Right kidney (tissue), 9 donors: ENCODE data around the gene MAGED4.
"Not testable (repeated sequence)": the region's sequence is repeated elsewhere in the genome, so short reads cannot be mapped to it uniquely, and the experiment has no call there.

Experiments used
- DNase-seq: peaks from one replicate; pipeline ENCODE4 v3.0.0-alpha.2; 2016
- long read RNA-seq, 8 donors: transcript quantifications; one replicate each; lab custom pipeline, GENCODE V29; 2026

The MAGED4 gene
- long read RNA-seq, donor 1, partial matches to known transcripts = 25 of 28 reads
- long read RNA-seq, donor 1, other reads (novel, unspliced or antisense) = 0 of 28 reads
- long read RNA-seq, donor 2, partial matches to known transcripts = 5 of 8 reads
- long read RNA-seq, donor 2, other reads (novel, unspliced or antisense) = 0 of 8 reads
- long read RNA-seq, donor 3, partial matches to known transcripts = 6 of 6 reads
- long read RNA-seq, donor 3, other reads (novel, unspliced or antisense) = 0 of 6 reads
- long read RNA-seq, donor 4, partial matches to known transcripts = 28 of 28 reads
- long read RNA-seq, donor 4, other reads (novel, unspliced or antisense) = 0 of 28 reads
- long read RNA-seq, donor 5, partial matches to known transcripts = 33 of 40 reads
- long read RNA-seq, donor 5, other reads (novel, unspliced or antisense) = 5 of 40 reads
- long read RNA-seq, donor 6, partial matches to known transcripts = 41 of 44 reads
- long read RNA-seq, donor 6, other reads (novel, unspliced or antisense) = 0 of 44 reads
- long read RNA-seq, donor 7, partial matches to known transcripts = 34 of 34 reads
- long read RNA-seq, donor 7, other reads (novel, unspliced or antisense) = 0 of 34 reads
- long read RNA-seq, donor 8, partial matches to known transcripts = 21 of 22 reads
- long read RNA-seq, donor 8, other reads (novel, unspliced or antisense) = 0 of 22 reads

GRCh38 chrX:52184440-52185077 lies at the start of gene MAGED4:
Gene MAGED4, plus strand, starts transcription at chrX:52184888. Its CDS starts 1,035 bp downstream, at chrX:52185923.
- DNase-seq = not testable (repeated sequence)

GRCh38 chrX:52138830-52139544 lies 45.7 kb upstream of the MAGED4 start:
- DNase-seq = no peak

GRCh38 chrX:52139545-52139895 lies 45.2 kb upstream of the MAGED4 start:
- no peak for DNase-seq

GRCh38 chrX:52140020-52140419 lies 44.7 kb upstream of the MAGED4 start:
- DNase-seq = no peak

- not testable (repeated sequence) for DNase-seq
These were observed 34.0 kb upstream of the MAGED4 start for GRCh38 chrX:52150667-52151066.

- DNase-seq = not testable (repeated sequence)
These were observed 24.5 kb upstream of the MAGED4 start for GRCh38 chrX:52160140-52160539.

- DNase-seq = no peak
These were observed 17.8 kb upstream of the MAGED4 start for GRCh38 chrX:52166840-52167239.

GRCh38 chrX:52171055-52171454 lies 13.6 kb upstream of the MAGED4 start:
- not testable (repeated sequence) for DNase-seq

GRCh38 chrX:52185078-52185453 lies 378 bp downstream of the MAGED4 start:
- not testable (repeated sequence) for DNase-seq

- not testable (repeated sequence) for DNase-seq
These were observed 26.7 kb downstream of the MAGED4 start for GRCh38 chrX:52211405-52211804.

- DNase-seq = no peak
These were observed 28.6 kb downstream of the MAGED4 start for GRCh38 chrX:52213276-52213675.

GRCh38 chrX:52216541-52216940 lies 31.9 kb downstream of the MAGED4 start:
- DNase-seq = no peak

- no peak for DNase-seq
These were observed 32.9 kb downstream of the MAGED4 start for GRCh38 chrX:52217494-52218160.

- DNase-seq = no peak
These were observed 36.2 kb downstream of the MAGED4 start for GRCh38 chrX:52220936-52221335.
